Mesendoderm (in vitro differentiated cells): ENCODE measurements around the gene TEX264.

Experiments
- DNase-seq: peaks from one replicate; pipeline ENCODE4 v3.0.0; 2013
- H2AK5ac ChIP-seq: 2 replicates; pipeline ENCODE4 v1.6.1; 2013; ENCODE audit warnings: low read length, inconsistent platforms
- H2BK120ac ChIP-seq: 2 replicates; pipeline ENCODE4 v1.6.1; 2013; ENCODE audit warnings: low read depth, mild to moderate bottlenecking, low read length, moderate library complexity, mixed read lengths
- H2BK15ac ChIP-seq: replicated peaks from 2 replicates; pipeline ENCODE4 v1.6.1; 2013; ENCODE audit warnings: low read depth, mild to moderate bottlenecking, moderate library complexity
- H2BK5ac ChIP-seq: 2 replicates; pipeline ENCODE4 v1.6.1; 2013; ENCODE audit warnings: low read length, inconsistent platforms
- H3K18ac ChIP-seq: 2 replicates; pipeline ENCODE4 v1.6.1; 2013; ENCODE audit warnings: mild to moderate bottlenecking, low read length, mixed read lengths
- H3K23ac ChIP-seq: one replicate; pipeline ENCODE4 v1.6.1; 2013; ENCODE audit warnings: low read length
- H3K27ac ChIP-seq: 2 replicates; pipeline ENCODE4 v1.5.1; 2013; ENCODE audit warnings: low read depth, mild to moderate bottlenecking, inconsistent platforms, low read length, moderate library complexity
- H3K27me3 ChIP-seq: 2 replicates; pipeline ENCODE4 v1.6.1; 2013; ENCODE audit warnings: low read length, control low read depth, mild to moderate bottlenecking, inconsistent platforms; ENCODE audit not compliant: insufficient read depth, poor library complexity
- H3K36me3 ChIP-seq: 2 replicates; pipeline ENCODE4 v1.6.1; 2013; ENCODE audit warnings: low read length, inconsistent platforms; ENCODE audit not compliant: control insufficient read depth, insufficient read depth
- H3K4ac ChIP-seq: one replicate; pipeline ENCODE4 v1.6.1; 2013; ENCODE audit warnings: low read depth, mild to moderate bottlenecking, low read length, moderate library complexity
- H3K4me1 ChIP-seq: 2 replicates; pipeline ENCODE4 v1.6.1; 2013; ENCODE audit warnings: low read depth, low read length, inconsistent platforms; ENCODE audit not compliant: control insufficient read depth
- H3K4me2 ChIP-seq: 2 replicates; pipeline ENCODE4 v1.6.1; 2013; ENCODE audit warnings: low read length
- H3K4me3 ChIP-seq: 2 replicates; pipeline ENCODE4 v1.5.1; 2013; ENCODE audit warnings: mild to moderate bottlenecking, low read length
- H3K56ac ChIP-seq: one replicate; pipeline ENCODE4 v1.6.1; 2013; ENCODE audit warnings: low read length
- H3K79me1 ChIP-seq: 2 replicates; pipeline ENCODE4 v1.6.1; 2013; ENCODE audit warnings: low read length, inconsistent platforms
- H3K79me2 ChIP-seq: 2 replicates; pipeline ENCODE4 v1.6.1; 2013; ENCODE audit warnings: mild to moderate bottlenecking, low read length; ENCODE audit not compliant: control insufficient read depth, insufficient read depth
- H3K9ac ChIP-seq: 2 replicates; pipeline ENCODE4 v1.6.1; 2013; ENCODE audit warnings: low read length, inconsistent platforms
- H4K5ac ChIP-seq: one replicate; pipeline ENCODE4 v1.6.1; 2013; ENCODE audit warnings: low read length
- H4K8ac ChIP-seq: one replicate; pipeline ENCODE4 v1.6.1; 2013; ENCODE audit warnings: low read depth, mild to moderate bottlenecking, control low read depth, low read length, moderate library complexity
- WGBS: extraction: QIAGEN DNeasy Blood & Tissue Kit; methylation state at CpG from one replicate; pipeline ENCODE4 v1.1.7; 2013; ENCODE audit warnings: low lambda C conversion rate, missing lambda C conversion rate; ENCODE audit not compliant: insufficient coverage; ENCODE audit errors: extremely low coverage; 5-methylcytosine and 5-hydroxymethylcytosine counted together

The TEX264 gene

DNA sequence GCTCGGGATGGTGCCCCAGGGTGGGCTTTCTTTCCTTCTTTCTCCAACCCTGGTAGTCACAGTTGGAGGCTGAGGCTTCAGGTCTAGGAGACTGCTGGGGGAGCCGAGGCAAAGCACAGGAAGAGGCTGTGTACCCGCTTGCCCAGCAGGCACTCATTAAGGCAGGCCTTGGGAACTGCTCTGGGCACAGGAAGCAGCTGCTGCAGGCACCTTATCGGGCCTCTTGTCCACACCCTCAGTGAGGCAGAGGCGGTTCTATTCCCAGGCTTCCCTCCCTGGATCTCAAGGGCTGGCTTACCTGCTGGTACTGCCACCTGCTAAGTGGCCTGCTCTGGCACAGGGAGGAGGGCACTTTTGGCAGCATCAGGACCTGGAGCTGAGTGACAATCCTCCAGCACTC, 20.0 kb downstream of the TEX264 start:
- Histone ChIP-seq H3K18ac (no peak overlapping the region), H3K23ac (no peak overlapping the region), H3K9ac (no peak overlapping the region), H4K8ac (no peak overlapping the region), H3K4me1 (no peaks in the 10 kb centered on the region), H3K56ac (no peak overlapping the region), H2BK15ac (no peak overlapping the region), H3K4ac (no peak overlapping the region), H3K4me2 (no peak overlapping the region), H3K79me1 (no peaks in the 10 kb centered on the region), H2AK5ac (no peak overlapping the region), H3K79me2 (no peaks in the 10 kb centered on the region), H2BK120ac (no peak overlapping the region), H3K36me3 (no peaks in the 10 kb centered on the region), H3K27me3 (no peaks in the 10 kb centered on the region), H3K27ac (no peak overlapping the region), H2BK5ac (no peak overlapping the region), H4K5ac (no peak overlapping the region), H3K4me3 (no peak overlapping the region)
- WGBS = no CpG with 5 or more reads among the region's 5 CpGs
- DNase-seq = no peak

GRCh38 chr3:51691949-51692348, 20.9 kb downstream of the TEX264 start:
- Histone ChIP-seq H4K5ac (no peak overlapping the region), H2BK15ac (no peak overlapping the region), H3K36me3 (no peaks in the 10 kb centered on the region), H3K79me1 (no peaks in the 10 kb centered on the region), H3K56ac (no peak overlapping the region), H3K23ac (no peak overlapping the region), H3K18ac (no peak overlapping the region), H3K4me1 (no peaks in the 10 kb centered on the region), H3K27ac (no peak overlapping the region), H3K4ac (no peak overlapping the region), H3K79me2 (no peaks in the 10 kb centered on the region), H3K4me3 (no peak overlapping the region), H2AK5ac (no peak overlapping the region), H3K9ac (no peak overlapping the region), H2BK5ac (no peak overlapping the region), H3K4me2 (no peak overlapping the region), H3K27me3 (no peaks in the 10 kb centered on the region), H4K8ac (no peak overlapping the region), H2BK120ac (no peak overlapping the region)
- no CpG with 5 or more reads among the region's 3 CpGs for WGBS
- no peak for DNase-seq

- no peak for DNase-seq
- Histone ChIP-seq H2BK120ac (no peak overlapping the region), H3K4me2 (no peak overlapping the region), H3K9ac (no peak overlapping the region), H3K79me2 (no peaks in the 10 kb centered on the region), H4K5ac (no peak overlapping the region), H3K56ac (no peak overlapping the region), H4K8ac (no peak overlapping the region), H3K27me3 (no peaks in the 10 kb centered on the region), H2AK5ac (no peak overlapping the region), H3K4me1 (no peaks in the 10 kb centered on the region), H2BK15ac (no peak overlapping the region), H2BK5ac (no peak overlapping the region), H3K4ac (no peak overlapping the region), H3K36me3 (no peaks in the 10 kb centered on the region), H3K27ac (no peak overlapping the region), H3K23ac (no peak overlapping the region), H3K18ac (no peak overlapping the region), H3K79me1 (no peaks in the 10 kb centered on the region), H3K4me3 (no peak overlapping the region)
- no CpG with 5 or more reads among the region's 8 CpGs for WGBS
Observed at GRCh38 chr3:51692980-51693395, 21.9 kb downstream of the TEX264 start.

DNA sequence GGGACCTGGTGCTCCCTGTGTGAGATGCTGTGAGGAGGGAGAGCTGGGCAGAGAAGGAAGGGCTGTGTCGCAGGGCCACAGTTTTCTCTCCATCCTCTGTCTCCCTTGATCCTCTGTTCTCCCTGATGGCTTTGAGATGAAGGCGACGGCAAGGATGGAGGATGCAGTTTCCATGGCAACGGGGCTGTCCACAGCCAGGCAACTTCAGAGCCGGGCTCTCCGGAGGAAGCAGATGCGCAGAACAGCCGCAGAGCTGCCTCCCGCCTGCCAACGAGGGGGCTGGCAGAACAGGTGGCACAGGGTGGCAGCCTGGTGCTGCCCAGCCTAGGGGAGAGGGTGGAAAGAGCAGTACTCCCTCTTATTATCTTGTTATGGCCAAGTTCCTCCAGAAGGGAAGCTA, 25.9 kb downstream of the TEX264 start:
- Histone ChIP-seq H4K5ac (no peak overlapping the region), H3K18ac (no peak overlapping the region), H2BK120ac (no peak overlapping the region), H3K56ac (no peak overlapping the region), H3K27me3 (no peaks in the 10 kb centered on the region), H3K23ac (no peak overlapping the region), H3K79me2 (no peaks in the 10 kb centered on the region), H4K8ac (no peak overlapping the region), H3K4me2 (no peak overlapping the region), H3K4me3 (no peak overlapping the region), H3K4me1 (no peaks in the 10 kb centered on the region), H3K79me1 (no peaks in the 10 kb centered on the region), H2BK5ac (no peak overlapping the region), H3K4ac (no peak overlapping the region), H3K9ac (no peak overlapping the region), H3K27ac (no peak overlapping the region), H2AK5ac (no peak overlapping the region), H2BK15ac (no peak overlapping the region), H3K36me3 (no peaks in the 10 kb centered on the region)
- no CpG with 5 or more reads among the region's 10 CpGs for WGBS
- no peak for DNase-seq

GRCh38 chr3:51698209-51698608, 27.2 kb downstream of the TEX264 start:
- WGBS = no CpG with 5 or more reads among the region's 6 CpGs
- H2BK15ac ChIP-seq = no peak overlapping the region

DNA sequence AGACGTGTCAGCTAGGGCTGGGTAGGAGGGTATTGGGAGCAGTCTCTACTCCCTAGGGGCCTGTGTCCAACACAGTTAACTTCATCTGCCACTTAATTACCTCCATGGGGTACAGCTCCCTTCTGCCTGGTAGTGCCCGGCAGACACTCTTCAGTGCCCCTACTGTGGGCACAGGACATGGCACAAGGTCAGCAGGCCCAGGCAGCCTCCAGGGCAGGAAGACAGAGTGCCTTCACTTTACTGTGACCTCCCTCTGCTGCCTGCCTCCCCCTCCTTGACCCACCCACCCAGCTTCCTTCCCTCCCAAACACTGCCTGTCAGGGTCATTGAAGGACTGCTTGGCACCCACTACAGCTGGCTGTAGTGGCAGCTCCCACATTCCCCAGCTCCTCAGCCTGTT, 29.4 kb downstream of the TEX264 start:
- no peak overlapping the region for H3K4me3 ChIP-seq
- H3K23ac ChIP-seq = no peak overlapping the region
- no peak overlapping the region for H3K56ac ChIP-seq
- WGBS = no CpG with 5 or more reads among the region's 2 CpGs
- H3K79me1 ChIP-seq = no peaks in the 10 kb centered on the region
- no peak overlapping the region for H3K4ac ChIP-seq
- H3K36me3 ChIP-seq = no peaks in the 10 kb centered on the region
- no peak overlapping the region for H2BK120ac ChIP-seq
- H3K9ac ChIP-seq = no peak overlapping the region
- no peaks in the 10 kb centered on the region for H3K79me2 ChIP-seq
- no peak overlapping the region for H2BK15ac ChIP-seq
- H2AK5ac ChIP-seq = no peak overlapping the region
- no peak overlapping the region for H4K8ac ChIP-seq
- no peak overlapping the region for H3K18ac ChIP-seq
- H3K27ac ChIP-seq = no peak overlapping the region
- H3K27me3 ChIP-seq = no peaks in the 10 kb centered on the region
- no peak overlapping the region for H4K5ac ChIP-seq
- H2BK5ac ChIP-seq = no peak overlapping the region
- peaks cover 3% of the 10 kb centered on the region for H3K4me1 ChIP-seq
- no peak for DNase-seq
- H3K4me2 ChIP-seq = no peak overlapping the region

More at GRCh38 chr3:51698209-51698608, 27.2 kb downstream of the TEX264 start:
- Histone ChIP-seq H3K4ac (no peak overlapping the region), H4K8ac (no peak overlapping the region), H2AK5ac (no peak overlapping the region), H3K4me3 (no peak overlapping the region), H3K36me3 (no peaks in the 10 kb centered on the region), H3K27ac (no peak overlapping the region), H2BK120ac (no peak overlapping the region), H3K4me1 (peaks cover 3% of the 10 kb centered on the region), H3K27me3 (no peaks in the 10 kb centered on the region), H3K79me2 (no peaks in the 10 kb centered on the region), H3K9ac (no peak overlapping the region), H3K4me2 (no peak overlapping the region), H3K23ac (no peak overlapping the region), H4K5ac (no peak overlapping the region), H3K79me1 (no peaks in the 10 kb centered on the region), H3K56ac (no peak overlapping the region), H2BK5ac (no peak overlapping the region), H3K18ac (no peak overlapping the region)
- no peak for DNase-seq
